GM18909 (cell line): ENCODE measurements around the gene TCF7L2.
"Not testable (repeated sequence)": the region's sequence is repeated elsewhere in the genome, so short reads cannot be mapped to it uniquely, and the experiment has no call there.

Experiments used
- ATAC-seq: cut with Tn5 transposase; IDR thresholded peaks from one replicate; pipeline ENCODE4 v1.9.1; 2021; ENCODE audit warnings: mild to moderate bottlenecking; ENCODE audit not compliant: unreplicated experiment, poor library complexity

TCF7L2 gene

DNA sequence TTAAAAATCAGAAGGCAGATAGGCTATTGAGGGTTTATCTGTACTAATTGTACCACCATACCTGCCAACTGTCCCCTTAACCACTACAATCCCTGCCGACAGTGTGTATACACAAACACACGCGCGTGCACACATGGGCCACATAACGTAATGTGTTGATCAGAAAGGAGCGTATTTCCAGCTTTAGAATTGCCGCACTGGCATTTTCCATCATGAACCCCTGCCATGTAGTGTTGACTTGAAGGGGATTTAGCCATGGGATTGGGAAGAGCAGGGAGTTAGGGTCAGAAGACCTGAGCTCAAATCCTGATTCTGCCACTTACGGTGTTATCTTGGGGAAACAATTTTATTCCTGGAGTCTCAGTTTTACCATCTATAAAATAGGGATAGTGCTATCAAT, 158.9 kb downstream of the TCF7L2 start:
- no peak for ATAC-seq

DNA sequence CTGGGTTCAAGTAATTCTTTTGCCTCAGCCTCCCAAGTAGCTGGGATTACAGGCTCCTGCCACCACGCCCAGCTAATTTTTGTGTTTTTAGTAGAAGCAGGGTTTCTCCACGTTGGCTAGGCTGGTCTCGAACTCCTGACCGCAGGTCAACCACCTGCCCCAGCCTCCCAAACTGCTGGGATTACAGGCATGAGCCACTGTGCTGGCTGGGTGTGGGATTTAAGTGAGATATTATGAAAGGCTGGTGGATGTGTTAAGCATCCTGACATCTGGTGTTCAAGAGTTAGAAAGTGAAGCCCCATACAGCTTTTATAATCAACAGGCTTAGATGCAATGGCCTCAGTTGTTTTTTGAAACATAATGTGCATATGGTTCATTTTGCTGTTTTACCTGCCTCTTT, 159.4 kb downstream of the TCF7L2 start:
- ATAC-seq = not testable (repeated sequence)

DNA sequence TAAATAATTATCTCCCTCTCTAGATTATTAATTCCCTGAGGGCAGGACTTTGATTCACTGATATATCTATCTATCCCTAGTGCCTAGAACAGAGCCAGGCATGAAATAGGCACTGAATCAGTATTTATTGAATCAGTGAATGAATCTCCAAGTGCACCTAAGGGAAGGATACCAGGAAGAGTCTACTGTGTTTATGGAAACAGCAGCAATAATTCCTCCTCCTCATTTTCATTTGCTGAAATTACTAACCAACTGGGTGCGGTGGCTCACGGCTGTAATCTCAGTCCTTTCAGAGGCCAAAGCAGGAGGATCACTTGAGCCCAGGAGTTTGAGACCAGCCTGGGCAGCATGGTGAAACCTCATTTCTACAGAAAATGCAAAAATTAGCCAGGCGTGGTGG, 161.2 kb downstream of the TCF7L2 start:
- ATAC-seq = no peak

DNA sequence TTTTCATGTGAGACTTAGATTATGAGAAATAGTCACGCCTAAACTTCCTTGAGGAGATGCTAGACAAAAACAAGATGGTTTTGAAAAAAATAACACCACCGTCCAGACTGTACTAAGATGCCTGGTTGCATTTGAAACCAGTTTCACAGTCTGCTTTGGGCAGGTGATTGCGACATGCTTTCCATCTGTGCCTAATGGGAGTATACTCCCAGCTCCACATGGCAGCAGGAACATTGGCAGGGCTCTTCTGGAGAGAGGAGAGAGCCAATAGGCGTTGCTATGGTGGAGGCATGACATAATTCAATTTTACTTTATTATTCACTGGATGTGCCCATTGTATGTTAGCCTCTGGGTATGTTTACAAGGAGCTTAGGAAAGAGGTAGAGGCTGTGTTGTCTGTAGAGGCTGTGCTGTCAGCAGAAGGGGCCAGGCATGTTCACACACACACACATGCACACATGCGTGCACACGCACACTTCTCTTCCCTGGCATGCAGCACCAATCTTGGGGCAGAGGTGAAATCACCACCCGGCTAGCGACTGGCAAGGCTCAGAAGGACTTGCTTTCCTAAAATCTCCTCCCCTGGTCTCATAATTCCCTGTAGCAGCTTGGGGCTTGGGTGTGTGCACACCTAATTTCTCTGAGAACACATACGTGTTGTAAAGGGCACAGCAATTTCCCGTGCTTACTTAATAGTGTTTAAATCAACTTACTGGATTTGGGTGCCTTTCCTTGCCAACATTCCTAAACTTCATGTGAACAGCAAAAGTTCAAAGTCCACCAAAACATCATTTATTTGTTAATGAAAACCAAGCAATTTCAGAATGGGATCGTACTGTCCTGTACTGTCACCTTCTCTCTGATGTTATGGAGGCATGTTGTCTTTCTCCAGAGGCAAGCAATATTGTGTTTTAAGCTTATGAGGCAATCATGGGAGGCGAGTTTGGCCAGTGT, 162.1 kb downstream of the TCF7L2 start:
- no peak for ATAC-seq

DNA sequence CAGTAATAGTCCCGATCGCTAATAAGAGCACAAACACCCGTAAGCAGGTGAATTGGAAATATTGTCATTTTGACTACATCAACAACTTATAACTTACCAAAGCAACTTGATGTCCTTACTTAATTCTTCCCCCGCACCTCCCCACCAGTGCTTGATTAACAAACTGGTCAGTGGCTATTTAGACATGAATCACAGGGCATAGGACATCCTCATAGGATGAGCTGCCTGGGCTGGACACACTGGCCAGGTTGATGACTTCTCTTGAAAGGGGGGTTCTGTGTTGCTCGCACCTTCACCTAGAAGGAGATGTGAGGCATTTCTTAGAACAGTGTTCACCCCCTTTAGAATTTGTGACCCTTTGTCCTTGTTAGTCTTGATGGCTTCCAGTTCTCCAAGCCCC, 163.2 kb downstream of the TCF7L2 start:
- ATAC-seq = no peak

DNA sequence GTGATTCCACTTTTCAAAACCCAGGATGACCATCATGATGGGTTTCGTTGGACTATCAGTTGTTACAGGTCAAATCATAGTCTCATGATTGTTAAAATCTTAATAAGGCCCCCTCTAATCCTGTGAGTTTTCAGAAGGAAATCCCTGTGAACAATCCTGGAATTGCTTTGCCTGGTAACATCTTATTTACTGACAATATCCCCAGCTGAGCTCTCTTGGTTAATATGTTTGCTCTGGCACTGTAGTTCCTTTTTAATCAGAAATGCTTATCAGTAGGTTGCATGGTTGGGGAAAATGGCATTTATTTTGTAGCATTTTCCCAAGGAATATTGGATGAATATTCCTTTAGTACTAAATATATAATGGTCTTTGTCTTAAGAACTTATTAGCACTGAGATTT, 163.9 kb downstream of the TCF7L2 start:
- no peak for ATAC-seq

DNA sequence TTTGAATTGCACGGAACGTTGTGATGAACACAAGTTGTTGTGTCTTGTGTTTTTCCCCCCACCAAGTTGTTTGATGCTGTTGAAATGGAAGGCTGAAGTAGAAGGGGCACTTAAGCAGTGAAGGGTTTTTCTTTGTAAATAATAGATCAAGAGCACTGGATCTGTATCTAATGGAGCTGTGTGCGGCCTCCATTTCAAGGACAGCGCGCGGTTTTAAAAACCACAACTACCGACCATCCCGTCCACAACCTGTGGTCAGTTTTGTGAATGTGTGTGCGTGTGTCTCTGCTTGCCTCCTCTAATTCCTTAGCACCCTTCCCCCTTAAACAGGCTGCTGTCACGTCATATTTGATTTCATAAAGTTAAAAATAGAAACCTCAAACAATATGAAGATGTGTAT, 165.5 kb downstream of the TCF7L2 start:
- ATAC-seq = no peak

DNA sequence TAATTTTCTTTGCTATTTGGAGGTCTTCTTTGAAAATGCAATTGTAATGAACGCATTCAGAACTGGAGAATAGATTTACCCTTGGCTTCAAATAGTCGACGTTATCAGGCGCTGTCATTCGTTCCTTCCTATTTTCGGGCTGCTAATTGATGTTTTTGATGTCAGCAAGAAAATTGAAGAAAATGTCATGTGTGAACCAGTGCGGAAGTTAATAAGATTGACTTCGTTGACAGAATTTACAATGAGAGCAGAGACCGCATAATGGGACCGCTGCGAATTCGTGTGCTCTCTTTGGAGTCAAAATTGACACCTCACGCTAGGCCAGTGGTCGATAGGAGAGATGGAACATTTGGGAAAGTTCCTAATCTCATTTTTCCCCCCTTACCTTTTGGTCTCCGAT, 168.8 kb downstream of the TCF7L2 start:
- no peak for ATAC-seq

DNA sequence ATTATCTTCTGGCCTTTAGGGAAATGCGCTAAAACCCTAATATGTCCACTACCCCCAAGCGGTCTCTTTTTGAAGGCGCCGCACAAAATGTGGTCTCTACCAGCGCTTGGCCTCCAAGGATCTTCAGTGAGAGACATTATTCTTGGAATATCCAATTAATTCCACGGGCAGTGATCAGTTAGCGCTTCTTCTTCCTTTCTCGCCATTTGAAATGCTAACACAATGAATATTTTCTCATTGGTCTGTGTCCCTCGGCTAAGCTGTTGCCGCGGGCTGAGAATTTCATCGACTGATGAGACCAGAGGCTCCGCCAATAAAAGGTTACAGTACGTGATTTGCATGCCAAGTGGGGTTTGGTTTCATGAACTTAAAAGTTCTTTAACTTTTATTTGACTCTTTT, 169.8 kb downstream of the TCF7L2 start:
- ATAC-seq = no peak

DNA sequence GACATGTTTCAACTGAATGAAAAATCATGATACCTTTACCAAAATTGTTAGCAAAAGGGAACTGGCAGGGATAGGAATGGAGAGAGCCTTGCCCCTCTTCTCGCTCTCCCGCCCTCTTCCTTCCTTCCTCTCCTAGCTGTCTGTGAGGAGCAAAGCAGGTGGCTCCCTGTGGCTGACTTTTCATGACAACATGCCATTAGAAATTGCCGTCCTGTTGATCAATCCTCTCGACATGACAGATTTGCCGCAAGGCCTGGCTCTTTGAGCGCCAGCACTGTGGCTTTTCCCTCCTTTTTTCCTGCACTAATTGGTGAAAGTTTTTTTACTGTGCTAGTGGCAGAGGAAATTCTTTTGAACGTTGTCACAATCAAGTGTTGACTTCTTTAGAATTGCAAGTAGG, 171.1 kb downstream of the TCF7L2 start:
- no peak for ATAC-seq

DNA sequence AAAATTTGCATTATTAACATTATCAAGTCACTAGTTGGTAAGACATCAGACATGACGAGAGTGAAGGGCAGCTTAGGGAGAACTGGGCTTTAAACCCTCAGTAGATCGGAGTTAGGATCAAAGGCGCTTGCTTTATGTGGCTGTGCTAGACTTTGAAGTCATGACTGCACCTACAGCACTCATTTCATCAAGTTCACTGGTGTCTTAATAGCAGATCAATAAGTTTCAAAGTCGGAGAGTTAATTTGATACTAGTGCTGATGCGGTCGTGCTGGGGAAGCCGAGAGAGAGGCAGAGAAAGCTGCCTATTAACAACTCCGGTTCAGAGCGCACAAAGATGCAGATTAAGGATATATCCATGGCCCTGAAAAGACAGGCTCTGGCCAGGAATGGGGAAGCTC, 172.9 kb downstream of the TCF7L2 start:
- no peak for ATAC-seq

DNA sequence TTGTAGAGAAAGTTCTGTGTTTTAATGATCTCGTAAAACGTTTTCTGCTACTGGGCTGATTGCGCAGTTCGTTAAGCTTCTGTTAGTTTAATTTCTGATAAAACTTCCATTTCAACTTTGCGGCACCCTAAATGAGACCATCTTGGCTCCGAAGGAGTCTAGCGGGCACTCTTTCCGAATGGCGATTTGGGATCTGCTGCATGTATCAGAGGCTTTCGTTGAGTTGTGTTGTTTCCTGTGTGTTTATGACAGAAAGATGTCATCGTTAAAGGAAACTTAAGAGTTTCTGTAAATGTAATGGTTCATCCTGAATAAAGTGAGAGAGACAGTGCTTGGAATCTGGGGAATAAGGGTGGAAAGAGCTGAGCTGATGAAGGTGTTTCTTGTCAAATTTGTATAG, 174.7 kb downstream of the TCF7L2 start:
- ATAC-seq = no peak

DNA sequence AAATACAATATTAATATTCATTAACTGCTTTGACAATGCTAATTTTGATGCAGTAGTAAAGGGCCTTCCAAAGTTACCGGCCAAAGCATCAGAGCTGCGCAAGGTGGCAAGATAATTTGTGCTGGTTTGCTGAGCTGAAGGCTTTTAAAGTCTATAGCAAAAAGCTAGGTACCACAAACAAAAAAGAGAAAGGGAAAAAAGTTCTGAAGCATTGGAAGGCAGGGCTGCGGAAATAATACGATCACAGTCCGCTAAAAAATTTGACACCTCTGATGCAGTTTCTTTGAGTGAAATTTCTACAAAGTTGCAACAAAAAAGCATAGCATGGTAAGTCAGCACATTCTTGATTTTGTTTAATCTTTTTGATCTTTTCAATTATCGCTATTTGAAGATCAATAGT, 175.6 kb downstream of the TCF7L2 start:
- ATAC-seq = no peak

DNA sequence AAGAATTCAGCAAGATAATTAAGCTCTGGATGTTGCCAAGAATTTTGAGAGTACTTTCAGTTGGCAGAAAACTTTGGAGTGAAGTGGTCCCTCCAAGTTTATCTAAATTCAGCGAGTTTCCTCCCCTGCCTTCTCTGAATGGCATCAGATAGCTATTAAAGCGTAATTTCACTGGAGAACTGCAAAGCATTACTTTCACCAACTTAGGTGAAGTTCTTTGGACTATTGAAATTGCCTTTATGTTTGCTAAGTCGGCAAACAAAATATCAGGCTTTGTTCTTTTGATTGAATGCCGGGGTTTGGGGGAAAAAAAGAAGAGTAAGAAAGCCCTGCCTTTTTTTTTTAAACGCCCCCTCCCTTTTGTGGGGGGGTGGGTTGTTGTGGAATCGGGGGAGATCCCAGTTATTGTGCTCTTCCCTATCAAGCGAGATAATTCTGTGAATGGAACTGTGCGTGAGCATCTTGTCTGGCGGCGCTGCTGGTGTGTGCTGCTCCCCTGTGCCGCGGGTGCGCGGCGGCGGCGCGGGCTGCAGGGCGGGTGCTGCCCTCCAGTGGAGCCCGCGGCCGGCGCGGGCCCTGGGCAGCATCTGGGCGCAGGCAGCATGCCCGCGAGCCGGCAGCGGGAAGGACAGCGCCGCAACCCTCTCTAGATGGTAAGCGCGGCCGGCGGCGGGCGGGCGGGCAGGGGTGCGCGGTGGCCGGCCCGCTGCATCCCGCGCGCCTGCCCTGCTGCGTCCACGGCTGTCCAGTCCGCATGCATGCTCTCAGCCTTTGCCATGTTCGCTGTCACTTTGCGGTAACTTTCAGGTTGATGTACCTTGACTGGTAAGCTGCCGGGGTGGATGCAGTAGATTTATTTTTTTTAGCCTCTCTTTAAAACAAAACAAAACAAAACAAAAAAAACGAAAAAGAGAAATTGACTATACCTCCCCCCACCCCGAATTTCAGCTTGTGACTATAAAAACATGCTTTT, 176.5 kb downstream of the TCF7L2 start:
- ATAC-seq = no peak

DNA sequence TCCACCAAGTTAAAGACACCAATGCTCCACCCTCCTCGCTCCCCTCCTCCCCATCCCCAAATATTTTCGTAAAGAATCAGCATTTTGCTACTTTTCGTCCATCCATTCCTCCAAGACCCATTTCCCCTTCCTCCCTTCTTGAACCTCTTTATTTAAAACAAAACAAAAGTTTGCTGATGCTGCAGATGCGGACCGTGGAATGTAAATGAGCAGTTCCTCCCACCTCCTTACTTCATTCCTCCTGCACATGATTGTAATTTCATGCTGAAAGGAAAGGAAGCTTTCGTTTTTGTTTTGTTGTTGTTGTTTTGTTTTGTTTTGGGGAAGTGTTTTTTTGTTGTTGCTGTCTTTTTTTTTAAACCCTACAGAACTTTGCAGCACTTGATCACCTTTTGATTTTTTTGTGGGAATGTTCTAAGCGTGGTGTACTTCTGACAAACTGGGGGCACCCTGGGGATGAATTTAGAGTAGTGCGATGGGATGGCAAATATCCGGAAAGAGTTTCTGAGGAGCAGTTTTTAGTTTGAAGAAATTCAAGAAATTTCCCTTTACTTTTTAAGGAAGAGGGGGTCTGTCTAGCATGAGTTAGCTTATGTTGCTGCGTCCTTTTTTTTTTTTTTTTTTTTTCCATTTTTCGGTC, 177.3 kb downstream of the TCF7L2 start:
- no peak for ATAC-seq

DNA sequence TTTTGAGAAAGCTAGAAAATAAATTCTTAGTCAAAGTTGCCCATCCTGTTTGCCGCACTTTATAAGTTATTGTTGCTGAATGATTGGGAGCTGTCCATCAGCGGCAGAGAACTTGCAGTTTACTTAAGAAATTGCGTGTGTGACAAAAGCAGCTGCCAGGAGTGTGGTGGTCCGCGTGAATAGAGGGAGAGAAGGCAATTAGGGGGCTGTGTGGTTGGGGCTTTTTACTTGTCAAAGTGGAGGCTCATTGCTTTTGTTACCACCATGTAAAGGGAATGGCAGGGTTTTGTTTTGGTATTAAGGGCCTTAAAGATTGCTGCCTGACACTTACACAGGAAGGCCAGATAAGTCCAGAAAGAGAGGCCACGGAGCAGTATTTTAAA, 177.8 kb downstream of the TCF7L2 start:
- ATAC-seq = no peak

DNA sequence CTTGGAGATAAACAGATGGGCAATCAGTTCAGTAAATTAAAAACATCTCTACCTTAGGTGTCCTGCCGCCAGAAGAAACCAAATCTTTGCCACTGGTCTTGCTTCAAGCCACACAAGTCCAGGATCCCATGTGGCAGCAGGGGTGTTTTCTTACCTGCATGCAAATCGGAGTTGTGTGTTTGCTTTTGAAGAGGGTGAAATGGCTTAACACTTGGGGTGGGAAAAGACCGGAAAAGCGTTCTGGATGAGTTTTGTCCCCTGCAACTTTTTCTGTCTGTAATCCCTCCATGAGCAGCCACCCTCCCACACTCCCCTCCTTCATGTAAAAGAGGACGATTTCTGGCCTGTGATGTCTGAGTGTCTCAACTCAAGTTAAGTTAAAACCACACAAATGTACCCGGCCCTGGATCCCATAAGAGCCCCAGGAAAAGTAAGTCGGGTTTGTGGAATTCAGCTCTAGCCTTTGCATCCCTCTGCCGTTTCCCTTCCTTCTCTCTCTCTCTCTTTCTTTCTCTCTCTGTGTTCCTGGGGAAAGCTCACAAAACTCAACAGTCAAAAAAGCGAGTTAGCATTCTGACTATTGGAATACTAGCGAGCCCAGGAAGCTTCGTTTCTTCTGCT, 178.5 kb downstream of the TCF7L2 start:
- no peak for ATAC-seq

DNA sequence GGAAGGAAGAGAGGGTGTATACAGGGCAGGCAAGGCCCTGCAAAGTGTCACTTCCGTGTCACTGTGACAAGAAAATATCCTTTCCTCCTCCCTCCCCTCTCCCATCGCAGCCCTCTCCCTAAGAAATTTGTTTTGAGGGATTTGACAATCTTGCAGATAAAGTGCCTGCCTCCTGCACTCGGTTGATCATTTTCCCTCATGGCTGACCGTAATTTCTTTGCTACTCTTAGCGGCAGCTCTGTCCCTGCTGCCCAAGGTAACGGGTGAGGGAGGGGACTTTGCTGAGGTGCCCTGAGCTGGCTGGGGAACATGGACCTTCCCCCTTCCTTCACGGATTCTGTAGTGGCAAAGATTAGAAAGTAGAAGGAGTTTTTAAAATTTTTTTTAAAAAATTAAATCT, 179.1 kb downstream of the TCF7L2 start:
- no peak for ATAC-seq

DNA sequence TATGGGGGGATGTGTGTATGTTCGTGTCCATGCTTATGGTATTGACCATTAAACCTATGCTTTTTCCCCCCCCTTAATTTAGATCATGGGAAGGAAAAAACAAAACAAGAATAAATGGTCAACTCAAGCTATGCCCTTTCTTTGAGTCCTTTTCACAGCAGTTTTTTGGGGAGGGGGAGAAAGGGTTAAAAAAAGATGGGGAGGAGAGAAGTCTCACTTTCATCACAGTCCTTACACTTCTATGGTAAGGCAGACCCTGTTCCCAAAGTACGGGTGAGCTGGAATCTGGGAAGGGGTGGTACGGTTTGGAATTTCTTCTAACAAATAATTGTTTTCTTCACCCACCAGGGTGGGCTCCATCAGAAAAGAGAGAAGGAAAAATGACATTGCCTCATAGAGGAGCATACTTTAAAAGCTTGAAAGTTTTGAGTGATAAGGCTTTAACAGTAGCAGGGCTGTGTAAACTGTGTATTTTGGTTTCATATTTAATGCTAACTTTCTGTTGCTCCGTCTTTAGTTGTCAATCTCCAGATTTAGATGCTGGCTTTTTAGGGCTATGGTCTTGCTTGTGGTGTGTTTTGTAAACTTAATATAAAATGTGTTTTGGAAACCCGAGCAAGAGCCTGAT, 180.1 kb downstream of the TCF7L2 start:
- ATAC-seq = no peak
